ENCODE measurements around the gene SDC4. TPM values are rescaled to one million over a fixed set of nuclear protein-coding genes. Genes with fewer than 3 reads are reported as not detected.

Gene SDC4
- polyA plus RNA-seq, 1 of the 3 experiments (the other 2 are of a cell fraction), result 131 TPM

GRCh38 chr20:45303586-45304463, 44.4 kb downstream of the SDC4 start (continued):
- TF ChIP-seq CTCF (IDR thresholded peaks at IDR 0.05), result no peak
- no peak for TF ChIP-seq MEF2A (IDR thresholded peaks at IDR 0.05; ENCODE audit: borderline replicate concordance, low read depth)
- TF ChIP-seq SMC3 (IDR thresholded peaks at IDR 0.05; ENCODE audit: low read depth, low read length), result no peak

GRCh38 chr20:45301824-45302271, 46.4 kb downstream of the SDC4 start:
- no peaks in the 10 kb centered on the region for H3K9me2 ChIP-seq
- H3F3A ChIP-seq (replicated peaks; ENCODE audit: insufficient read depth), result no peaks in the 10 kb centered on the region
- DNase-seq, result no peak
- ChIA-PET CTCF (interaction anchor here (0.8 to 8.1 kb wide), 10 partner anchors 9 to 469 kb away, joined by 3 to 100 read pairs (median 6); no protein-coding TSS in a partner anchor), POLR2A (interaction anchor here (1.8 kb wide), 1 partner anchor 8 kb away, joined by 5 read pairs; no protein-coding TSS in a partner anchor)
- H3K4me1 ChIP-seq (ENCODE audit: control insufficient read depth in 1 of 2, insufficient read depth in 2 of 2, low read depth in 1 of 2, low read length in 1 of 2), result peaks cover 0 to 2% of the 10 kb centered on the region in 2 experiments; a peak in 2 of 4 replicates
- 76% methylated on average over 5 of the region's 5 CpGs for WGBS (ENCODE audit: low lambda C conversion rate)
- TF ChIP-seq RFX5 (IDR thresholded peaks at IDR 0.05; ENCODE audit: low read length) (no peak), RAD21 (IDR thresholded peaks at IDR 0.05; ENCODE audit: low read length) (no peak), MXI1 (IDR thresholded peaks at IDR 0.05; ENCODE audit: low read depth, low read length) (no peak), TEAD4 (IDR thresholded peaks at IDR 0.05; ENCODE audit: borderline replicate concordance, insufficient read depth) (no peak), TCF12 (IDR thresholded peaks at IDR 0.05) (no peak), FOSL2 (IDR thresholded peaks at IDR 0.05; ENCODE audit: borderline replicate concordance, low read depth) (no peak), EP300 (IDR thresholded peaks at IDR 0.05; ENCODE audit: borderline replicate concordance in 1 of 2, low read depth in 1 of 2, low read length in 1 of 2) (no peak), FOXJ3 (CRISPR knock-in tag; IDR thresholded peaks at IDR 0.05) (no peak), GABPA (IDR thresholded peaks at IDR 0.05; ENCODE audit: low read depth) (no peak), ELF1 (IDR thresholded peaks at IDR 0.05) (no peak), USF2 (IDR thresholded peaks at IDR 0.05; ENCODE audit: borderline replicate concordance, low read depth, low read length) (no peak), IRF3 (IDR thresholded peaks at IDR 0.05; ENCODE audit: low read depth, low read length) (no peak), ZBTB33 (IDR thresholded peaks at IDR 0.05; ENCODE audit: borderline replicate concordance, low read depth) (no peak), TAF1 (IDR thresholded peaks at IDR 0.05; ENCODE audit: borderline replicate concordance, low read depth, low read length) (no peak), MAX (IDR thresholded peaks at IDR 0.05; ENCODE audit: low read depth) (no peak), SMC3 (IDR thresholded peaks at IDR 0.05; ENCODE audit: low read depth, low read length) (no peak), EZH2phosphoT487 (IDR thresholded peaks at IDR 0.05; ENCODE audit: borderline replicate concordance, low read depth) (no peak), POLR2AphosphoS5 (IDR thresholded peaks at IDR 0.05; ENCODE audit: low read depth, low read length) (no peak), CHD2 (IDR thresholded peaks at IDR 0.05; ENCODE audit: low read length, partially characterized antibody) (no peak)
- no peaks in the 10 kb centered on the region; the same call in 1 of the 2 replicates for H3K27me3 ChIP-seq (ENCODE audit: insufficient read depth)
- no peak overlapping the region for H3K4me3 ChIP-seq (ENCODE audit: low read depth in 2 of 2, low read length in 1 of 2)
- no peaks in the 10 kb centered on the region for H4K20me1 ChIP-seq (ENCODE audit: insufficient read depth)
- no peak overlapping the region for H3K9ac ChIP-seq
- H3K9me3 ChIP-seq, result no peaks in the 10 kb centered on the region
- no peaks in the 10 kb centered on the region for H3K79me2 ChIP-seq (ENCODE audit: insufficient read depth)
- H3K27ac ChIP-seq (ENCODE audit: low read depth in 2 of 2, low read length in 1 of 2), result no peak overlapping the region
- H2AFZ ChIP-seq (ENCODE audit: low read depth), result no peak overlapping the region
- H3K4me2 ChIP-seq, result no peak overlapping the region
- H3K36me3 ChIP-seq (replicated peaks in 1 of 2; ENCODE audit: control insufficient read depth in 1 of 2, insufficient read depth in 2 of 2, low read length in 1 of 2), result no peaks in the 10 kb centered on the region
